Measurements from ENCODE around the gene CFAP20DC.

DNA sequence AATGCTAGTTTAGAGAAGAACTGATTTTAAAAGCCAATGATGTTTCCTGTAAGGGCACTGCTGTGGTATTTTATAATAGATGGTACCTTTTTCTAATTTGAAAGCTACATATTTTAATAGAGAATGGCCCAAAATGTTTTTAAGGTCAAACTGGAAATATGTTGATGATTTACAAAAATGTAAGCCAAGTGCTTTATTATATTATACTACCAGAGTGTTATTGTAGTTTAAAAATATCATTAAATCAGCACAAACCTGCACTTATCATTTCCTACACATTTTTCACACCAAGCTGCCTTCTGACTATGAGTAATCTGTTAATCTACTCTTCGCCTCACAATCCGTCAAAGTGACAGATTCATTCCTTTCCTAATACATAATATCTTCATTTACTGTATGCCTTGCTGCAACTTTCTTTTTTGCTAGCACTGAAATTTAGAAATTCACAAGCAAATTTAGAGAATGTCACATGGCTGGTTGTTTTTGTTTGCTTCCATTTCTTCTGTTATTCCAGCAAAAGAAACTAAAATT lies 256.8 kb downstream of the CFAP20DC start:
- TF ChIP-seq POLR2A (IDR thresholded peaks at IDR 0.05; ENCODE audit: extremely low read depth, insufficient read length) (no peak), MYC (IDR thresholded peaks at IDR 0.05; ENCODE audit: low read depth, low read length) (no peak)
- TF ChIP-seq, protein P1, sequence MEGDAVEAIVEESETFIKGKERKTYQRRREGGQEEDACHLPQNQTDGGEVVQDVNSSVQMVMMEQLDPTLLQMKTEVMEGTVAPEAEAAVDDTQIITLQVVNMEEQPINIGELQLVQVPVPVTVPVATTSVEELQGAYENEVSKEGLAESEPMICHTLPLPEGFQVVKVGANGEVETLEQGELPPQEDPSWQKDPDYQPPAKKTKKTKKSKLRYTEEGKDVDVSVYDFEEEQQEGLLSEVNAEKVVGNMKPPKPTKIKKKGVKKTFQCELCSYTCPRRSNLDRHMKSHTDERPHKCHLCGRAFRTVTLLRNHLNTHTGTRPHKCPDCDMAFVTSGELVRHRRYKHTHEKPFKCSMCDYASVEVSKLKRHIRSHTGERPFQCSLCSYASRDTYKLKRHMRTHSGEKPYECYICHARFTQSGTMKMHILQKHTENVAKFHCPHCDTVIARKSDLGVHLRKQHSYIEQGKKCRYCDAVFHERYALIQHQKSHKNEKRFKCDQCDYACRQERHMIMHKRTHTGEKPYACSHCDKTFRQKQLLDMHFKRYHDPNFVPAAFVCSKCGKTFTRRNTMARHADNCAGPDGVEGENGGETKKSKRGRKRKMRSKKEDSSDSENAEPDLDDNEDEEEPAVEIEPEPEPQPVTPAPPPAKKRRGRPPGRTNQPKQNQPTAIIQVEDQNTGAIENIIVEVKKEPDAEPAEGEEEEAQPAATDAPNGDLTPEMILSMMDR (IDR thresholded peaks at IDR 0.05; ENCODE audit: low read depth, low read length): no peak
